H9 (cell line): ENCODE results near the gene AP3S2. TPM values are rescaled to one million over a fixed set of nuclear protein-coding genes. Genes with fewer than 3 reads are reported as not detected.

Source experiments
- DNase-seq: peaks from one replicate; pipeline ENCODE4 v3.0.0-alpha.2; 2017
- H2AFZ ChIP-seq: one replicate; pipeline ENCODE4 v1.6.1; 2013; ENCODE audit warnings: mild to moderate bottlenecking, low read length, control low read depth, moderate library complexity
- H2AK5ac ChIP-seq: 2 replicates; pipeline ENCODE4 v1.6.1; 2013; ENCODE audit warnings: low read length, control low read depth, mixed read lengths; ENCODE audit not compliant: insufficient read length
- H2BK120ac ChIP-seq: one replicate; pipeline ENCODE4 v1.6.1; 2013; ENCODE audit warnings: low read depth, mild to moderate bottlenecking, low read length, control low read depth, inconsistent platforms; ENCODE audit not compliant: poor library complexity, severe bottlenecking
- H2BK12ac ChIP-seq: 2 replicates; pipeline ENCODE4 v1.6.1; 2013; ENCODE audit warnings: low read length, control low read depth, mixed read lengths, low read depth; ENCODE audit not compliant: insufficient read length
- H2BK15ac ChIP-seq: 2 replicates; pipeline ENCODE4 v1.6.1; 2013; ENCODE audit warnings: low read depth, low read length, control low read depth
- H2BK20ac ChIP-seq: one replicate; pipeline ENCODE4 v1.6.1; 2013; ENCODE audit warnings: low read depth, mild to moderate bottlenecking, low read length, control low read depth, inconsistent platforms; ENCODE audit not compliant: poor library complexity, severe bottlenecking
- H2BK5ac ChIP-seq: 2 replicates; pipeline ENCODE4 v1.6.1; 2013; ENCODE audit warnings: low read length, control low read depth, mixed read lengths; ENCODE audit not compliant: insufficient read length
- H3K14ac ChIP-seq: 2 replicates; pipeline ENCODE4 v1.6.1; 2013; ENCODE audit warnings: low read length, control low read depth; ENCODE audit not compliant: insufficient read depth
- H3K18ac ChIP-seq: 2 replicates; pipeline ENCODE4 v1.6.1; 2013; ENCODE audit warnings: low read depth, mild to moderate bottlenecking, mixed read lengths, low read length, control low read depth; ENCODE audit not compliant: insufficient read length
- H3K23ac ChIP-seq: 2 replicates; pipeline ENCODE4 v1.6.1; 2013; ENCODE audit warnings: low read length, control low read depth, mixed read lengths, low read depth; ENCODE audit not compliant: insufficient read length
- H3K23me2 ChIP-seq: 2 replicates; pipeline ENCODE4 v1.6.1; 2013; ENCODE audit warnings: low read depth, mild to moderate bottlenecking, mixed read lengths, low read length, control low read depth; ENCODE audit not compliant: insufficient read length, poor library complexity, severe bottlenecking
- H3K27ac ChIP-seq: 2 replicates; pipeline ENCODE4 v1.5.1; 2013; ENCODE audit warnings: low read length, control low read depth, mixed read lengths, low read depth; ENCODE audit not compliant: insufficient read length
- H3K27me3 ChIP-seq: 2 replicates; pipeline ENCODE4 v1.6.1; 2013; ENCODE audit warnings: low read length, control low read depth, inconsistent platforms; ENCODE audit not compliant: insufficient read depth
- H3K4ac ChIP-seq: 2 replicates; pipeline ENCODE4 v1.6.1; 2013; ENCODE audit warnings: low read depth, mild to moderate bottlenecking, control low read depth, inconsistent platforms, low read length, moderate library complexity
- H3K4me1 ChIP-seq: 2 replicates; pipeline ENCODE4 v1.6.1; 2013; ENCODE audit warnings: low read length, control low read depth, inconsistent platforms; ENCODE audit not compliant: insufficient read depth
- H3K4me2 ChIP-seq: 2 replicates; pipeline ENCODE4 v1.6.1; 2013; ENCODE audit warnings: low read length, control low read depth, mixed read lengths; ENCODE audit not compliant: insufficient read length, insufficient read depth
- H3K56ac ChIP-seq: 2 replicates; pipeline ENCODE4 v1.6.1; 2013; ENCODE audit warnings: low read depth, mild to moderate bottlenecking, mixed read lengths, low read length, control low read depth; ENCODE audit not compliant: insufficient read length
- H3K79me1 ChIP-seq: 2 replicates; pipeline ENCODE4 v1.6.1; 2013; ENCODE audit warnings: low read depth, mild to moderate bottlenecking, moderate library complexity, low read length, control low read depth, inconsistent platforms; ENCODE audit not compliant: insufficient read depth, poor library complexity, severe bottlenecking
- H3K79me2 ChIP-seq: 2 replicates; pipeline ENCODE4 v1.6.1; 2013; ENCODE audit warnings: low read length, control low read depth, inconsistent platforms; ENCODE audit not compliant: insufficient read depth
- H3K9ac ChIP-seq: 2 replicates; pipeline ENCODE4 v1.6.1; 2013; ENCODE audit warnings: low read length, control low read depth, mixed read lengths; ENCODE audit not compliant: insufficient read length; ENCODE audit errors: extremely low read depth
- H3K9me3 ChIP-seq: one replicate; pipeline ENCODE4 v1.6.1; 2013; ENCODE audit warnings: low read depth, low read length, inconsistent platforms; ENCODE audit not compliant: control insufficient read depth
- H3T11ph ChIP-seq: one replicate; pipeline ENCODE4 v1.6.1; 2013; ENCODE audit warnings: mild to moderate bottlenecking, low read length, control low read depth, inconsistent platforms
- H4K20me1 ChIP-seq: one replicate; pipeline ENCODE4 v1.6.1; 2013; ENCODE audit not compliant: control insufficient read depth, insufficient read length, insufficient read depth
- H4K5ac ChIP-seq: 2 replicates; pipeline ENCODE4 v1.6.1; 2013; ENCODE audit warnings: low read depth, mild to moderate bottlenecking, mixed read lengths, low read length, control low read depth; ENCODE audit not compliant: insufficient read length
- H4K8ac ChIP-seq: replicated peaks from 2 replicates; pipeline ENCODE4 v1.6.1; 2013; ENCODE audit warnings: low read length, control low read depth, mixed read lengths, low read depth; ENCODE audit not compliant: insufficient read length
- H4K91ac ChIP-seq: 2 replicates; pipeline ENCODE4 v1.6.1; 2013; ENCODE audit warnings: low read depth, mild to moderate bottlenecking, moderate library complexity, mixed read lengths, low read length, control low read depth; ENCODE audit not compliant: insufficient read length
- H3K27ac Mint-ChIP-seq, 3 experiments: 2 replicates in 2 of 3; 3 replicates in 1 of 3; pipeline ENCODE4 v1.8.0; 2020 to 2021; ENCODE audit warnings: mixed read lengths in 3 of 3, mild to moderate bottlenecking in 1 of 3, moderate library complexity in 1 of 3
- H3K27me3 Mint-ChIP-seq: 2 replicates; pipeline ENCODE4 v1.8.0; 2021; ENCODE audit warnings: low read depth, mild to moderate bottlenecking, moderate library complexity, mixed read lengths
- H3K36me3 Mint-ChIP-seq, 3 experiments: 2 replicates in 2 of 3; 3 replicates in 1 of 3; pipeline ENCODE4 v1.8.0; 2020 to 2021; ENCODE audit warnings: low read depth in 3 of 3, mixed read lengths in 3 of 3; ENCODE audit not compliant: insufficient read depth in 1 of 3
- H3K4me1 Mint-ChIP-seq, 2 experiments: 2 replicates each; pipeline ENCODE4 v1.8.0; 2020; ENCODE audit warnings: mixed read lengths in 2 of 2
- H3K4me3 Mint-ChIP-seq, 2 experiments: 2 replicates in 1 of 2; 3 replicates in 1 of 2; pipeline ENCODE4 v1.8.0; 2020 to 2021; ENCODE audit warnings: mild to moderate bottlenecking in 2 of 2, mixed read lengths in 2 of 2, moderate library complexity in 1 of 2
- H3K9me3 Mint-ChIP-seq, 2 experiments: 2 replicates in 1 of 2; 3 replicates in 1 of 2; pipeline ENCODE4 v1.8.0; 2020; ENCODE audit warnings: mild to moderate bottlenecking in 2 of 2, mixed read lengths in 2 of 2, moderate library complexity in 1 of 2
- CTCF ChIP-seq: fragments of 200-600 bp; sonication (generic); conservative IDR thresholded peaks from 3 replicates; pipeline ENCODE4 v1.8.0; 2021; ENCODE audit warnings: antibody characterized with exemption, mild to moderate bottlenecking
- WGBS: extraction: QIAGEN DNeasy Blood & Tissue Kit; methylation state at CpG from one replicate; pipeline ENCODE4 v1.1.7; 2013; ENCODE audit warnings: missing lambda C conversion rate, low lambda C conversion rate, mixed read lengths; ENCODE audit not compliant: insufficient read length; ENCODE audit errors: extremely low coverage; 5-methylcytosine and 5-hydroxymethylcytosine counted together
- total RNA-seq: library from RNA; stranded (reverse); gene quantifications from 2 replicates; pipeline ENCODE4 v1.2.1, GENCODE V29; 2021

AP3S2 gene
- total RNA-seq, 1 experiment from 2014 or later: 33.9 TPM

- H4K8ac ChIP-seq: no peak overlapping the region
- no peaks in the 10 kb centered on the region; the same call in 1 of the 2 replicates for H3K79me2 ChIP-seq
- H2AK5ac ChIP-seq: no peak overlapping the region
- no peak overlapping the region for H3K23ac ChIP-seq
- H3K27ac Mint-ChIP-seq: no peak overlapping the region
- no peak overlapping the region for H3T11ph ChIP-seq
- H2BK20ac ChIP-seq: no peak overlapping the region
- H2BK5ac ChIP-seq: no peak overlapping the region
- H2BK15ac ChIP-seq: no peak overlapping the region
- H3K4me3 Mint-ChIP-seq: no peak overlapping the region
- DNase-seq: no peak
- H3K27me3 Mint-ChIP-seq: no peaks in the 10 kb centered on the region
- peaks cover 6 to 35% (median 35%) of the 10 kb centered on the region in 3 experiments; a peak in 6 of 7 replicates for H3K36me3 Mint-ChIP-seq
- no peak overlapping the region for H3K9ac ChIP-seq
- H4K5ac ChIP-seq: no peak overlapping the region
- no peak overlapping the region for H3K14ac ChIP-seq
- H3K27ac ChIP-seq: no peak overlapping the region
- H3K79me1 ChIP-seq: peaks cover 6% of the 10 kb centered on the region
- no peaks in the 10 kb centered on the region for H3K9me3 ChIP-seq
- no peak overlapping the region for H2BK12ac ChIP-seq
- H2BK120ac ChIP-seq: no peak overlapping the region
- peaks cover 4% of the 10 kb centered on the region for H3K23me2 ChIP-seq
- no peak overlapping the region for H2AFZ ChIP-seq
- no CpG with 5 or more reads among the region's 4 CpGs for WGBS
- no peaks in the 10 kb centered on the region for H4K20me1 ChIP-seq
- no peak overlapping the region for H3K18ac ChIP-seq
- peaks cover 2 to 4% of the 10 kb centered on the region in 2 experiments; a peak in 1 of 4 replicates for H3K4me1 Mint-ChIP-seq
- H3K4me2 ChIP-seq: no peak overlapping the region
- no peaks in the 10 kb centered on the region for H3K9me3 Mint-ChIP-seq
- TF ChIP-seq CTCF: peak; percentile 66
- H3K56ac ChIP-seq: no peak overlapping the region
- no peaks in the 10 kb centered on the region for H3K27me3 ChIP-seq
- no peak overlapping the region for H3K4ac ChIP-seq
- no peak overlapping the region for H4K91ac ChIP-seq
- H3K4me1 ChIP-seq: no peaks in the 10 kb centered on the region
Measured at GRCh38 chr15:89888214-89888804, 5.5 kb downstream of the AP3S2 start.
